ENCODE measurements around the gene RFNG. TPM values are rescaled to one million over a fixed set of nuclear protein-coding genes. Genes with fewer than 3 reads are reported as not detected.

RFNG gene
- total RNA-seq, 1 donor from 2014 or later, result 13.6 TPM

DNA sequence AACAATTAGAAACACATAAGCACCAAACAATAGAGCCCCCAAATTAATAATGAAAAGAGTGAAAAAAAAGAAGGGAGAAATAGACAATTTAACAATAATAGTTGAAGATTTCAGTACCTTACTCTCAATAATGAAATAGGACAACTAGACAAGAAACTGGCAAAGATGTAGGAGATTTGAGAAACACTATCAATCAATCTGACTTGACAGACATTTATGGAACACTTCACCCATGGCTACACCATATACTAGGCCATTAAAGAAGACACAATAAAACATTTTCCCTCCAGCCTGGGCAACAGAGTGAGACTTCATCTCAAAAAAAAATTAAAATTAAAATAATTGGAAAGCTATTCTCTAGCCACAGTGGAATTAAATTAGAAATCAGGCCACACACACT, 19.0 kb upstream of the RFNG start:
- Mint-ChIP-seq H3K27me3 (ENCODE audit: insufficient read depth, low read depth) (peaks cover 7% of the 10 kb centered on the region), H3K36me3 (no peaks in the 10 kb centered on the region)

DNA sequence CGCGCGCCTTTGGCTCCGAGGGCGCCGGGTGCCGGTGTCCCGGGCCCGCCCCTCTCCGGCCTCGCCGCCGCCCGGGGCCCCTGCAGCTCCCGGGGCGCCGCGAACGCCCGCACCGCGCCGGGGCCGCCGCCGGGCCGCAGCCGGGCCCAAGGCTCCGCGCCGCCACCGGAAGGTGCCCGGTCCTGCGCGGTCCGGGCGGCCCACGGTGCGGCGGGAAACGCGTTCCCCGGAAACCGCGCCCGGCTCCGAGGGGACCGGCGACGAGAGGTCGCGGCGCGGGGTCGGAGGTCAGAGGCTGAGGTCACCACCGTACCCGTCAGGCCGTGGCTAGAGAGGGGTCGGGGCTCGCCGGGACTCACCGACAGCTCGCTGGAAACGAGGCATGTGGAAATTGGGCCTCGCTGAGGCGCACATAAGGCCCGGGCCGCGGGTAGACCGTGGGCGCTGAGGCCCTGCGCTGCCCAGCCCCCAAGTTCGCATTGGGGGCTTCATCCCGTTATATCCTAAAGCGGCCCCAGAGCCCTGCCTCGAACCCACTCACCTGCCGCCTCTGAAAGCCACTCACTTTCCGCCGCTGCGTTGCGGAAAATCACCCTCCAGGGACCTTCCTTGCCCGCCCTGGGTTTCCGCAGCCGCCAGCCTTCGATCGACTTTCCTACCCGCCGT, 14.2 kb upstream of the RFNG start, which contains the start of gene DUS1L:
Gene DUS1L, minus strand, starts transcription at position 167 of the 666 bp plus-strand sequence. CDS start 745 bp downstream, outside the sequence.
- peaks cover 6% of the 10 kb centered on the region for H3K4me1 ChIP-seq
- no peaks in the 10 kb centered on the region for H4K20me1 ChIP-seq (ENCODE audit: low read depth)
- H3K36me3 ChIP-seq, result no peaks in the 10 kb centered on the region
- H3K79me2 ChIP-seq (ENCODE audit: low read depth), result peaks cover 12% of the 10 kb centered on the region
- H2AFZ ChIP-seq (replicated peaks), result peak within 1 kb of the TSS; percentile 83
- H3K9me3 Mint-ChIP-seq, result no peaks in the 10 kb centered on the region
- no peaks in the 10 kb centered on the region for H3F3A ChIP-seq (ENCODE audit: low read depth)
- peaks cover 10% of the 10 kb centered on the region for H3K4me1 Mint-ChIP-seq
- no peak for TF ChIP-seq EZH2 (IDR thresholded peaks at IDR 0.05)
- TF ChIP-seq EZH2phosphoT487 (IDR thresholded peaks at IDR 0.05), result no peak
- TF ChIP-seq, protein P1, sequence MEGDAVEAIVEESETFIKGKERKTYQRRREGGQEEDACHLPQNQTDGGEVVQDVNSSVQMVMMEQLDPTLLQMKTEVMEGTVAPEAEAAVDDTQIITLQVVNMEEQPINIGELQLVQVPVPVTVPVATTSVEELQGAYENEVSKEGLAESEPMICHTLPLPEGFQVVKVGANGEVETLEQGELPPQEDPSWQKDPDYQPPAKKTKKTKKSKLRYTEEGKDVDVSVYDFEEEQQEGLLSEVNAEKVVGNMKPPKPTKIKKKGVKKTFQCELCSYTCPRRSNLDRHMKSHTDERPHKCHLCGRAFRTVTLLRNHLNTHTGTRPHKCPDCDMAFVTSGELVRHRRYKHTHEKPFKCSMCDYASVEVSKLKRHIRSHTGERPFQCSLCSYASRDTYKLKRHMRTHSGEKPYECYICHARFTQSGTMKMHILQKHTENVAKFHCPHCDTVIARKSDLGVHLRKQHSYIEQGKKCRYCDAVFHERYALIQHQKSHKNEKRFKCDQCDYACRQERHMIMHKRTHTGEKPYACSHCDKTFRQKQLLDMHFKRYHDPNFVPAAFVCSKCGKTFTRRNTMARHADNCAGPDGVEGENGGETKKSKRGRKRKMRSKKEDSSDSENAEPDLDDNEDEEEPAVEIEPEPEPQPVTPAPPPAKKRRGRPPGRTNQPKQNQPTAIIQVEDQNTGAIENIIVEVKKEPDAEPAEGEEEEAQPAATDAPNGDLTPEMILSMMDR (IDR thresholded peaks at IDR 0.05), result no peak
- H3K36me3 Mint-ChIP-seq, result no peaks in the 10 kb centered on the region
- no peaks in the 10 kb centered on the region for H3K9me3 ChIP-seq (ENCODE audit: low read depth)
- H3K27ac ChIP-seq, result no peak within 1 kb of the TSS
- peak within 1 kb of the TSS; percentile 78 for H3K27ac Mint-ChIP-seq
- peak within 1 kb of the TSS; percentile 76 for H3K4me3 ChIP-seq
- H3K4me3 Mint-ChIP-seq, result peak within 1 kb of the TSS; percentile 89
- peaks cover 6% of the 10 kb centered on the region for H3K27me3 ChIP-seq
- peak within 1 kb of the TSS; percentile 100 for H3K4me2 ChIP-seq
- peaks cover 5% of the 10 kb centered on the region for H3K27me3 Mint-ChIP-seq (ENCODE audit: insufficient read depth, low read depth)
- DNase-seq (ENCODE audit: low spot score), result peak; percentile 83
- H3K9ac ChIP-seq, result peak within 1 kb of the TSS; percentile 87

More for the DNA sequence above, 19.0 kb upstream of the RFNG start:
- no peak overlapping the region for H3K27ac Mint-ChIP-seq
- H3F3A ChIP-seq (ENCODE audit: low read depth), result peaks cover under 1% of the 10 kb centered on the region
- no peaks in the 10 kb centered on the region for H3K36me3 ChIP-seq
- H4K20me1 ChIP-seq (ENCODE audit: low read depth), result no peaks in the 10 kb centered on the region
- no peaks in the 10 kb centered on the region for H3K79me2 ChIP-seq (ENCODE audit: low read depth)
- H3K4me1 ChIP-seq, result peaks cover 6% of the 10 kb centered on the region
- no peak overlapping the region for H2AFZ ChIP-seq (replicated peaks)
- H3K4me3 ChIP-seq, result no peak overlapping the region
- TF ChIP-seq EZH2phosphoT487 (IDR thresholded peaks at IDR 0.05) (no peak), EZH2 (IDR thresholded peaks at IDR 0.05) (no peak)
- TF ChIP-seq, protein P1 (IDR thresholded peaks at IDR 0.05), result no peak
- no peak overlapping the region for H3K9ac ChIP-seq
- peaks cover 5% of the 10 kb centered on the region for H3K4me1 Mint-ChIP-seq
- no peak overlapping the region for H3K4me3 Mint-ChIP-seq
- no peaks in the 10 kb centered on the region for H3K9me3 Mint-ChIP-seq
- H3K9me3 ChIP-seq (ENCODE audit: low read depth), result no peaks in the 10 kb centered on the region
- H3K27me3 ChIP-seq, result peaks cover 41% of the 10 kb centered on the region
- no peak for DNase-seq (ENCODE audit: low spot score)
- no peak overlapping the region for H3K4me2 ChIP-seq
- H3K27ac ChIP-seq, result no peak overlapping the region

DNA sequence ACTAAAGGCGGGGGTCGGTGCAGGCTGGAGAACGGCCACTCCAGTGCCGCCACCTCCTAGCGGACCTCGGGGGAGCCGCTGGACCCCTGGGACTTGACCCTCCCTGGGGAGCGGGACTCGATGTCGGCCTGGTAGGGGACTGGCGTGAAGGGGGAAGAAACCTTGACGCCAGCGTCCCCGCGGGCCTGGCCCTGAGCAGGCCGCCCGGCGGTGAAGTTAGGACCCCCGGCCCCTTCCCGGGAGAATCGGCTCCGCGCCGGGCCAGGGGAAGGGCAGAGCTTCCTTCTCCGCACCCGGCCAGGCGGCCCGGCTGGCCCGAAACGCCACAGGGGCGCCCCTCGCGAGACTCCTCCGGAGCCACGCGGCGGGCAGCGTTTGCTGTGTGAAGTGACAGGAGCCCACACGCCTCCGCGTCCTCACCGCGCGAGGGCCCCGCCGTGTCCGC, 13.6 kb upstream of the RFNG start:
- Mint-ChIP-seq H3K9me3 (no peaks in the 10 kb centered on the region), H3K27ac (no peak overlapping the region), H3K27me3 (ENCODE audit: insufficient read depth, low read depth) (peaks cover 5% of the 10 kb centered on the region), H3K4me3 (peak overlapping the region; percentile 80), H3K4me1 (peaks cover 10% of the 10 kb centered on the region), H3K36me3 (peaks cover under 1% of the 10 kb centered on the region)
- DNase-seq (ENCODE audit: low spot score), result no peak
- H3K4me2 ChIP-seq, result peak overlapping the region; percentile 100
- H3K4me1 ChIP-seq, result peaks cover 6% of the 10 kb centered on the region
- no peak overlapping the region for H3K27ac ChIP-seq
- H3K4me3 ChIP-seq, result peak overlapping the region; percentile 76
- H3K9ac ChIP-seq, result peak overlapping the region; percentile 87
- TF ChIP-seq, protein P1 (IDR thresholded peaks at IDR 0.05), result no peak
- TF ChIP-seq EZH2 (IDR thresholded peaks at IDR 0.05) (no peak), EZH2phosphoT487 (IDR thresholded peaks at IDR 0.05) (no peak)
- no peaks in the 10 kb centered on the region for H4K20me1 ChIP-seq (ENCODE audit: low read depth)
- H3F3A ChIP-seq (ENCODE audit: low read depth), result no peaks in the 10 kb centered on the region
- no peaks in the 10 kb centered on the region for H3K36me3 ChIP-seq
- H3K79me2 ChIP-seq (ENCODE audit: low read depth), result peaks cover 12% of the 10 kb centered on the region
- peak overlapping the region; percentile 72 for H2AFZ ChIP-seq (replicated peaks)
- H3K27me3 ChIP-seq, result peaks cover under 1% of the 10 kb centered on the region
- H3K9me3 ChIP-seq (ENCODE audit: low read depth), result no peaks in the 10 kb centered on the region

All from neural progenitor cell (in vitro differentiated cells).